HG02938 (cell line): ENCODE data around the gene POLD4.

Source experiments
- ATAC-seq: cut with Tn5 transposase; IDR thresholded peaks from one replicate; pipeline ENCODE4 v1.9.1; 2021; ENCODE audit warnings: mild to moderate bottlenecking, moderate library complexity; ENCODE audit not compliant: unreplicated experiment

POLD4 gene

DNA sequence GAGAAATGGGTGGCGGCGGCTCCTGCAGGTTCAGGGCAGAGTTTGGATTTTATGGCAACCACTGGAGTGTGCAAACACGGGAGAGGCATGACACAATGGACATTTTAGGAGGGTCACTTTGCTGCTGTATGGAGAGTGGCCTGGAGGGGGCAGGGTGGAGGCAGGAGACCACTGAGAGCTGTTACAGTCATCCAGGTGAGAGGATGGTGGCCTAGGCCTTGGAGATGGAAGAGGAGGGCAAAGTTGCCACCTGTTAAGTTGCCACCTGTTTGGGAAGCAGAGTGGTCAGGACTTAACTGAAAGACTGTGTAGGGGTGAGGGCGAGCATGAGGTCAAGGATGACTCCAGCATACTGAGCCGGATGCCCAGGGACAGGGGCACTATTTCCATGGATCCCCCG is 36.1 kb upstream of the POLD4 start:
- ATAC-seq: no peak

DNA sequence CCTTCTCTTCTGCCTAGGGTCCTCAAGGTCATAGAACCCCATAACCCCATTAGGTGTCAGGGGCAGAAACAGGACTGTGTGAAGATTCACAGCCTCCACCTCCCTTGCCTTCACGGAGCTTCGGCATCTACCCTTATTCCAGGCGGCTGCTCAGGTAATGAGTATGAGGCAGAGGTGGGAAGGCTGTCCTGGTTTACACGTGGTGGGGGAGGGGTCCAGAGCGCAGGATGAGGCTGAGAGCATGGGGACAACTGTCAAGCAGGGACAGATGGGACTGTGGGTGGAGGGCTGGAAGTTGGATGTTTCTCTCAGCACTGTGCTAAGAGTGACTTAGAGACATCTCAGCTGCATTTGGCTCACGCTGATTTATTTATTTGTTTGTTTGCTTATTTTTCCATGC is 34.2 kb upstream of the POLD4 start:
- ATAC-seq: no peak

- no peak for ATAC-seq
Measured at GRCh38 chr11:67387069-67387468, 33.7 kb upstream of the POLD4 start.

DNA sequence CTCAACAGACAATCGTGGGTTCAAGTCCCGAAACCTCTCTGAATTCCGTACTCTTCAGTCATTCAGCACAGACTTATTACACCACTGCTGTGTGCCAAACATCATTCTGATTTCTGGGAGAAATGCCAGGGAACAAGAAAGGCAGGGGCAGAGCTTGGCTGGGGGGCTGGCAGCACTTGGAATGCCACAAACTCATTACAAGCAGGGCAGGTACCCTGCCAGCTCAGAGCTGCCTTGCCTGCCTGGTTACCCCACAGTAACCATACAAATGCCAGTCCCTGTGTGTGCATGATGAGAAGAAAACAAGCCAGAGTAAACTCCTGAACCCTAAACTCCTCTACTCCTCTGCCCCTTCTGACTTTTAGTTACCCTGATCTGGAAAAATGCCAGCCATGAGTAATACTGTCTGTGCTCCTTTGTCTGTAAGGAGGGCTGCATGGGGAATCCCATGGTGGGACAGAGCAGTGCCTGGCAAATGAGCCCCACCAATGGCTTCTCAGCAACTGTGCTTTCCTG is 31.6 kb upstream of the POLD4 start:
- ATAC-seq: no peak

- no peak for ATAC-seq
Measured at GRCh38 chr11:67382276-67383136, 29.2 kb upstream of the POLD4 start.

DNA sequence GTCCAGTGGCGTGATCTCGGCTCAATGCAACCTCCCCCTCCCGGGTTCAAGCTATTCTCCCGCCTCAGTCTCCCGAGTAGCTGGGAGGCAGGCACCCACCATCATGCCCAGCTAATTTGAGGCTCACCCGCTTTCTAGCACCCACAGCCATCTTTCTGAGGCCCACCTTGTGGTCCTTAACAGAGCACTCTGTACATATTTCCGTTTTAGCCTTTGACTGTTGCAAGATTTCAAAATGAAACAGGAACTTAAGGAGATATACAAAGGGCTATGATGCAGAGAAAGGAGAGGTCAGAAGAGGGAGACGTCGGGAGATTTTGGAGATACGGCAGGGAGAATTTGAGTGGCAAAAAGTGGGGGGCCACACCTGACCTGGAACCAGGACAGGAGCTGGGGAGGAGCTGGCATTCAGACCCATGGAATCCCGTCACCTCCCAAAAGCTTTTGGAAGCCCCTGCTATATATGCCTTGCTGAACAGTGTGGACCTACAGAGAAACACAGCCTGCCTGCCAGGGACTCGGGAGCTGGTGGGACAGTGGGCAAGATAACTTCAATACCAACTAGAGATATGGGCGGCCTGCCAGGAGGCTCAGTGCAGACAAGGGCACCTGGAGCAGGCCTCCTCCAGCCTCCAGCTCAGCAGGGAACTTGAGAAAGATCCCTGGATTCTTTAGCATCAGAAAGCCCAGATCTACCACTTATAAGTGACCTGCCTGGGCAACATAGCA is 28.1 kb upstream of the POLD4 start:
- no peak for ATAC-seq

DNA sequence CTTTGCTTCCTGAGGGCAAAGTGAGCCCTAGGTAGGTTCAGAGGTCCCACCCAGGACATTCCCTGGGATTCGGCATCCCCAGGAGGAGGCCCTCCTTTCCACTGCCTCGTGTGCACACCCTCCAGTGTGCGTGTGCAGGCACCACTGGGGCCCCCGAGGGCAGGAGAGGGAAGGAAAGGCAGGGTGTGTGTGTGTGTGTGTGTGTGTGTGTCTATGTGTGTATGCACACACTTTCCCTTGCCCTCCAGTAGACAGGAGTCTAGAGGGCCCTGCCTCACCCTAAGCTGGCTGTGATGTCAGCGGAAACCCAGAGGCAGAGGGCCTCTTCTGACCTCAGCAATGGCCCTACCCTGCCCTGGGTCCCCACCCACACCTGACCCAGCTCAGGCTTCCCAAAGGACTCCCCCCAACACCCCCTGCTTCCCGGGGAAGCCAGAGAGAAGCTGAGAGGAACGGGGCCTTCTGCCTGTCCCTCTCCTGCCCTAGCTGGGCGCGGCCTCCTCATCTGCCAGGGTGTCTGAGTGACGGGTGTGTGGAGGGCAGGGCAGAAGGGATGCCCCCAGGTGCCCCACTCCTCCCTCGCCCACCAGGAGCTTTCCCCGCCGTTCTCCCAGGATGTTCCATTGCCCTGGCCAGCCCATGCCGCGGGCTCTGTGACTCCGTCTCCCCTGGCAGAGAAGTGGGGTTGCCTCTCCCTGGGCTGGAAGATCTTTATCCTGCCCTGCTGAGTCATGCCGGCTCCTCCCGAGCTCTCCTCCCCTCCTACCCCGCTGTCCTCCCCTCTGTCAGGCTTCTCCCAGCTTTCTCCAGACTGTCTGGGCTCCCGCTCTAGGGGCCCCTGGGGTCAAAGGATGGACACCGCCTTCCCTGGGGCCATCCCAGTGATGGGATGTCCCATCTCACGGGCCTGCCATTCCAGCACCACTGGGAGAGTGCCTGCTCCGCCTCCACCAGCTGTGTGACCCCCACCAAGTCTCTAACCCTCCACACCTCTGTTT is 26.0 kb upstream of the POLD4 start:
- no peak for ATAC-seq

DNA sequence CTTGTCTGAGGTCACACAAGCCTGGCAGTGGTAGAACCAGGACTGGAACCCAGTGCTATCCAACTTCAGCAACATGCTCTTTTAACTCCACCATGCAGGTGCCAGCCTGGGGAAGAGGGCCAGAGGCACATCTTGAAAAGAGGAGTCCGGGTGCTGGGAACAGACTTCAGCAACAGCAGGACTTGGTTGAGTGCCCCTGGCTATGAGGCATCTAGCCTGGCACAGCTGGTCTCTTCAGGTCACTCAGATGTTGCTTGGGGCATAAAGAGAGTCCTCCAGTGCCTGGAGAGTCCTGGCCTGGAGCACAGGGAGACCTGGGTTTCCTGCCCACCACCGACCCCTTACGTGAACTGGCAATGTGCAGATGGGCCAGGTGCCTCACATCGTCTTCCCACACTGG is 25.2 kb upstream of the POLD4 start:
- ATAC-seq: no peak

GRCh38 chr11:67376873-67377808 is 23.8 kb upstream of the POLD4 start:
- ATAC-seq: no peak

GRCh38 chr11:67376063-67376820 is 22.9 kb upstream of the POLD4 start:
- no peak for ATAC-seq

DNA sequence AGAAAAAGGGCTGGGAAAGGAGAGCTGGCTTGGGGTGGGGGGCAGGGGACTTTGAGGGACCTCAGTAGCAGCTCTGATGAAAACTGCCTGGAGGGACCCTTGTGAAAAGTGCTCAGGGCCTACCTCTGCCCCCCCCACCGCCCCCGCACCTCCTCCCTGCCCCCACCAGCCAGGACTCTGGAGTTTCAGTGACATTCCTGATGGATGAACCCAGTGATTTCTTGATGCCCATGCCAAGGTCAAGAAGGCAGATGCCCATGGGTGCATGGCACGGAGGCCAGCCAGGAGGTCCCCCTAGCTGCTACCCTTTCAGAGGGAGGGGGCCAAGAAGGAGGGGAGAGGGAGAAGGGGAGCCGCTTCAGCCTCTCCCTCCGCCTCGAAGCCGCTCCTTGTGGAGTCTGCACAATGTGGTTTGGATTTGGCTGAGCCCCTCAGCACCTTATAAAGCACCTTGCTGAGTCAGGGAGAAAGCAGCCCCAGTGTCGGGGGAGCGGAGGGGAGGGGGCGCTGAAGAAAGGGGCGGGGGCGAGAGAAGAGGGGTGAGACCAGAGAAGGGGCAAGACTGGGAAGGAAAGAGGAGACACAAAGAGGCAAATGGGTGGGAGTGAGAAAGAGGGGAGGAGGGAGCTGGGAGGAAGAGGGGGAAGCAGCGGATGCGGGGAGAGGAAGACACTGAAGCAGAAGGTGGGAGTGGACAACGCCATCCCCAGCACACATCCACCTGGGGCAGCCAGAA is 22.1 kb upstream of the POLD4 start:
- ATAC-seq: no peak

DNA sequence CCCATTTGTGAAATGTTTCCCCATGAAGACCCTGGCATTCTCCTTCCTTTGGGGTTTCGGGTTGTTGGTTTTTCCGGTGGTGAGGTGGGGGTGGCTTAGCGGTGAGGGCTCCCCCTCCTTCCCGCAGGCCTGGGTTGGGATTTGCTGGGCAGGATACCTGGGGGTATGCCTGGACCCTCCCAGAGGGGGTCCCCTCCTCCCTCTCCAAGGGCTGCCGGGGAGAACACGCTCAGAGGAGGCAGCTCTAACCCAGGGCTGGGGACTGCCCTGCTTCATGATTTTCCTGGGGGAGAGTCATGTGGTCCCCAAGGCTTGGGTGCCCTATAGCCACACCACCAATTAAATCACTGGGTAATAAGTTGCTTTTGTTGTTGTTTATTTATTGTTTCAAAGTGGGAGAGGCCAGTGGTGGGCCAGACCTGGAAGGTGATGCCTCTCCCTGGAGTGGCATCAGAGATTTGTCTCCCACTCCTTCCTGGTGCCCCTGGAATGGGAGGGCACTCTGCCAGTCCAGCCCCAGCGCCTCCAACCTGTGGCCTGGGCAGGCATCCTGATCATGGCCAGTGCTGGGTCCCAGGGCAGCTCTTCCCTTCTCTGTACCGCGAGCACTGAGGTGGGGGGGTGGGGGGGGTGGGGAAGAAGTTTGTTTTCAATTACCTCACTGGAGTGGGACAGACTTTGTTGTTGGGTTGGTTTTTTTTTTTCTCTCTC is 21.4 kb upstream of the POLD4 start:
- no peak for ATAC-seq

- ATAC-seq: no peak
Measured at GRCh38 chr11:67373648-67374570, 20.6 kb upstream of the POLD4 start.

GRCh38 chr11:67372993-67373647 is 19.8 kb upstream of the POLD4 start, which contains the start of gene CLCF1:
TSS of gene CLCF1 (minus strand) at chr11:67373598. CDS start at chr11:67373539, 59 bp downstream.
- no peak for ATAC-seq

- ATAC-seq: no peak
Measured at GRCh38 chr11:67372321-67372992, 19.1 kb upstream of the POLD4 start.
